HG02884 (cell line): ENCODE data around the gene GABBR2.
"Not testable (repeated sequence)": the region's sequence is repeated elsewhere in the genome, so short reads cannot be mapped to it uniquely, and the experiment has no call there.

Source experiments
- ATAC-seq: cut with Tn5 transposase; IDR thresholded peaks from one replicate; pipeline ENCODE4 v1.9.1; 2021; ENCODE audit warnings: mild to moderate bottlenecking, moderate library complexity; ENCODE audit not compliant: unreplicated experiment

Gene GABBR2

GRCh38 chr9:98271479-98271878 is 437.3 kb downstream of the GABBR2 start:
- no peak for ATAC-seq

GRCh38 chr9:98270284-98270683 is 438.5 kb downstream of the GABBR2 start:
- not testable (repeated sequence) for ATAC-seq

- ATAC-seq: not testable (repeated sequence)
Measured at GRCh38 chr9:98269652-98270051, 439.1 kb downstream of the GABBR2 start.

GRCh38 chr9:98267556-98267955 is 441.2 kb downstream of the GABBR2 start:
- not testable (repeated sequence) for ATAC-seq

- ATAC-seq: no peak
Measured at GRCh38 chr9:98264516-98264915, 444.2 kb downstream of the GABBR2 start.

GRCh38 chr9:98263482-98264357 is 445.0 kb downstream of the GABBR2 start:
- no peak for ATAC-seq

GRCh38 chr9:98263080-98263479 is 445.7 kb downstream of the GABBR2 start:
- ATAC-seq: no peak

- ATAC-seq: no peak
Measured at GRCh38 chr9:98262056-98262455, 446.7 kb downstream of the GABBR2 start.

- ATAC-seq: no peak
Measured at GRCh38 chr9:98260635-98261034, 448.1 kb downstream of the GABBR2 start.

- ATAC-seq: no peak
Measured at GRCh38 chr9:98259791-98260190, 448.9 kb downstream of the GABBR2 start.

- ATAC-seq: no peak
Measured at GRCh38 chr9:98256756-98257155, 452.0 kb downstream of the GABBR2 start.

GRCh38 chr9:98255578-98256296 is 453.0 kb downstream of the GABBR2 start, which contains the start of gene TBC1D2:
TSS of gene TBC1D2 (minus strand) at chr9:98255649. CDS start at chr9:98255541, 108 bp downstream.
- ATAC-seq: peak; percentile 80

GRCh38 chr9:98255061-98255577 is 453.6 kb downstream of the GABBR2 start:
- ATAC-seq: peak; percentile 23

GRCh38 chr9:98254228-98255060 is 454.3 kb downstream of the GABBR2 start:
- no peak for ATAC-seq

GRCh38 chr9:98253565-98253964 is 455.2 kb downstream of the GABBR2 start:
- no peak for ATAC-seq

GRCh38 chr9:98251551-98251950 is 457.2 kb downstream of the GABBR2 start:
- no peak for ATAC-seq

- ATAC-seq: no peak
Measured at GRCh38 chr9:98249771-98250170, 459.0 kb downstream of the GABBR2 start.

GRCh38 chr9:98248737-98249474 is 459.8 kb downstream of the GABBR2 start:
- no peak for ATAC-seq

GRCh38 chr9:98247831-98248657 is 460.7 kb downstream of the GABBR2 start:
- ATAC-seq: no peak
